Measurements from ENCODE around the gene SLC13A5.
A peak's percentile ranks its signal among the peaks of the same experiment; 100 is the strongest.

SLC13A5 gene

DNA sequence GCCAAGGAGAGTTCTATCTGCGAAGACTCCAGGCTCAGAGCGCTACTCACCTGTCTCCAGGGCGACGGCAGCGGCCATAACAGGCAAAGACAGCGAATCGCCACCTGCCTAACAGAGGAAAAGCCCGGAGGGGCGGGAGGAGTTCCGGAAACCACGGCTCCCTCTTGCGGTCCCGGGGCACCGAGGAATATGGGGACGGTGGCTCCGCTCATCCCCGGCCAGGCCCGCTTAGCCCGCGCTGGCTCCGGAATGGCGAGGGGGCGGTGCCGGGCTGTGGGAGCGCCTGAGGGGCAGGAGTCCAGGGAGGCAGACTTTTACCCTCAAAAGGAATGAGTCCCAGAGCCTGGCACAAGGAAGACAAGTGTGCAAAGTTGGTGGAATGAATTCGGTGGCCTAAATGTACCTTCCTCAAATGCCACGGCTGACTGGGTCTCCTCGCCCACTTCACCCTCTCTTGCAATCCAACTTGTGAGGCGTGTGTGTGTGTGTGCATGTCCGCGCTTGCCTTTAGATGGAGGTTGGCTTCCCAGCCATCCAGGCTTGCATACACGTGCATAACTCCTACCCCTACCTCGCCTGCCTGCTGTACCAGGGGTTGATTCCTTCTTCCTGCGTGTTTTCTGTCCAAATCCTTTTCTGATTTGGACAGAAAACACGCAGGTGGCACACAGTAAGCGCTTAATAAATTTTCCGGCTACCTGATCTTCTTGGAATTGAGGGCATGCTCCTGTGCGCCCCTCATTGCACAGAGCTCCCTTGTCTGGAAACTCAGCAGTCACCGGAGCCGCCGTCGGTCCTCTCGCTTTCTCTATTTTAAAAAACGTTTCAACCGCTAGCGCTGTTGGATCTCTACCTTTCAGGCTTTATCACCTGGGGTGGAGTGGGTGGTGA, 58.1 kb downstream of the SLC13A5 start:
- peaks cover 66% of the 10 kb centered on the region for H3K27me3 ChIP-seq (ENCODE audit: insufficient read depth, insufficient read length)
- H3K36me3 ChIP-seq (ENCODE audit: insufficient read depth, insufficient read length, low read length): no peaks in the 10 kb centered on the region
- peak overlapping the region; percentile 61 for H3K9ac ChIP-seq (ENCODE audit: insufficient read length, low read depth)
- DNase-seq (ENCODE audit: low read depth, low spot score): no peak
- no peaks in the 10 kb centered on the region for H3K9me3 ChIP-seq (ENCODE audit: insufficient read depth, low read length)
- H3K4me1 ChIP-seq (ENCODE audit: insufficient read depth, insufficient read length): peaks cover 4% of the 10 kb centered on the region
- no peak for TF ChIP-seq ZNF274 (IDR thresholded peaks at IDR 0.05; ENCODE audit: low read depth, low read length)
- no peak for TF ChIP-seq YY1 (IDR thresholded peaks at IDR 0.05; ENCODE audit: insufficient read depth, insufficient read length)
- no peak for TF ChIP-seq SUZ12 (IDR thresholded peaks at IDR 0.05; ENCODE audit: extremely low read depth, insufficient read depth, insufficient read length)
- peak overlapping the region; percentile 10 for H3K4me3 ChIP-seq (ENCODE audit: insufficient read length, low read depth)

DNA sequence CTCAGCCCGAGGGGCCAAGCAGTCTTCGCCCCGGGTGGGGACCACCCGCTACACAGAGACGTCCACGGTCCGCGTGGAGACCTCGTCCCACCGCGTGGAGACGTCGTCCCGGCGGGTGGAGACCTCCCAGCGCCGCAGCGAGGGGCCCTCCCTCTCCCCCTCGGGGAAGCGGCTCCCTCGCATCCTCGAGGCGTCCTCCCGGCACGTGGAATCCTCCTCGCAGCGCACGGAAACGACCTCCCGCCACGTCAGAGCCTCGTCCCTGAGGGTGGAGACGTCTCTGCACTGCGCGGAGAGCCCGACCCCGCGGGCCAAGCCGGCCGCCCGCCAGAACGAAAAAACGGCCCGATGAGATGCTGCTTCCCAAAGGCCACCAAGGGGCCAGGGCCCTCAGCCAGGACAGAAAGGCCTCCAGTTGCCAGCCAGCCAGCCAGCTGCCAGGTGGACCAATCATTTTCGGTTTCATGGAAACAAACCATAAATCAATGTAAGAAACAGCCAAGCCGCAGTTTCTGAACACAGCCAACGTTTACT, 61.2 kb downstream of the SLC13A5 start:
- H3K4me1 ChIP-seq (ENCODE audit: insufficient read depth, insufficient read length): peaks cover 4% of the 10 kb centered on the region
- peaks cover 44% of the 10 kb centered on the region for H3K27me3 ChIP-seq (ENCODE audit: insufficient read depth, insufficient read length)
- no peak for TF ChIP-seq SUZ12 (IDR thresholded peaks at IDR 0.05; ENCODE audit: extremely low read depth, insufficient read depth, insufficient read length)
- no peak for TF ChIP-seq ZNF274 (IDR thresholded peaks at IDR 0.05; ENCODE audit: low read depth, low read length)
- no peak for TF ChIP-seq YY1 (IDR thresholded peaks at IDR 0.05; ENCODE audit: insufficient read depth, insufficient read length)
- H3K9ac ChIP-seq (ENCODE audit: insufficient read length, low read depth): peak overlapping the region; percentile 64
- H3K9me3 ChIP-seq (ENCODE audit: insufficient read depth, low read length): no peaks in the 10 kb centered on the region
- DNase-seq (ENCODE audit: low read depth, low spot score): no peak
- H3K4me3 ChIP-seq (ENCODE audit: insufficient read length, low read depth): peak overlapping the region; percentile 94
- peaks cover 24% of the 10 kb centered on the region for H3K36me3 ChIP-seq (ENCODE audit: insufficient read depth, insufficient read length, low read length)

DNA sequence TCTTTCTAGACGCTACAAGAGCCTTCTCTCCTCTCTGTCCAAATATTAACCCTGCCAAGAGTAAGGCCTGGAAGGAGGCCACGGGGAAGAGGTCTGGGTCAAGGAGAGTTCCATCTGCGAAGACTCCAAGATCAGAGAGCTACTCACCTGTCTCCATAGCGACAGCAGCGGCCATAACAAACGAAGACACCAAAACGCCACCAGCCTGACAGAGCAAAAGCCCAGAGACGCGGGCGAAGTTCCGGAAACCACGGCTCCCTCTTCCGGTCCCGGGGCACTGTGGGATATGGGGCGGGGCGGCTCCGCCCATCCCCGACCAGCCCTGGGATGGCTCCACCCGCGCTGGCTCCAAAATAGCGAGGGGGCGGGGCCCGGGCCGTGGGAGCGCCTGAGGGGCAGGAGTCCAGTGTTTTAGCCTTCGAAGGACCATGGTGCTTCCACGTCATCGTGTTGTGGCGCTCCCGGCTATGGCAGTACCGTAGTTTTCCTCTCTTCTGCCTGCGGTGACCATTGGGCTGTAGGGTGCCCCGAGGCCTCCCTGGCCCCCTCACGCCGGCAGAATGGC, 61.7 kb downstream of the SLC13A5 start, which contains the start of the genes C17orf100 and MED31:
Gene C17orf100, plus strand, starts transcription at position 409 of the 565 bp plus-strand sequence. Its CDS starts 152 bp downstream, at position 561.
Gene MED31, minus strand, starts transcription at position 252 of the 565 bp plus-strand sequence. Its CDS starts 77 bp downstream, at position 175.
- H3K36me3 ChIP-seq (ENCODE audit: insufficient read depth, insufficient read length, low read length): peaks cover 25% of the 10 kb centered on the region
- H3K9ac ChIP-seq (ENCODE audit: insufficient read length, low read depth): peak within 1 kb of the TSS; percentile 82
- H3K27me3 ChIP-seq (ENCODE audit: insufficient read depth, insufficient read length): peaks cover 44% of the 10 kb centered on the region
- H3K9me3 ChIP-seq (ENCODE audit: insufficient read depth, low read length): no peaks in the 10 kb centered on the region
- TF ChIP-seq YY1 (IDR thresholded peaks at IDR 0.05; ENCODE audit: insufficient read depth, insufficient read length): no peak
- no peak for TF ChIP-seq ZNF274 (IDR thresholded peaks at IDR 0.05; ENCODE audit: low read depth, low read length)
- no peak for TF ChIP-seq SUZ12 (IDR thresholded peaks at IDR 0.05; ENCODE audit: extremely low read depth, insufficient read depth, insufficient read length)
- peak within 1 kb of the TSS; percentile 94 for H3K4me3 ChIP-seq (ENCODE audit: insufficient read length, low read depth)
- DNase-seq (ENCODE audit: low read depth, low spot score): peak; percentile 74
- peaks cover 4% of the 10 kb centered on the region for H3K4me1 ChIP-seq (ENCODE audit: insufficient read depth, insufficient read length)

DNA sequence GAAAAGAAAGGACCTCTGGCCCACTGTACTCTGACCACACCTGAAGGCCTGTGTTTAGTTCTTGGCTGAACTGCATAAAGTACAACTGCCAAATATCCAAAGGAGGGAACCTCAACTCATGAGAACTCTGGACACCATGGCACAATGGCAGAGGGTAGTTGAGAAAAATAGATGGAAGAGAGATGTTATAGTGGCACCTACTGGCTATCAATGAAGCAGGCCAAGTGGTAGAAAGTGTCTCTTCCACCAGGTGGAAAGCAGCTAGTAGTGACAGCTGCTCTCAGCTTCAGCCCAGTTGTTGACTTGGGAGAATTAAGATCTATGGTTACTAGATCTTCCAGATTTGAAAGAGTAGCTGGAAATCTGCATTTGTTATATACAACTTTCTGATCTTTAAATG, 65.0 kb downstream of the SLC13A5 start:
- peaks cover 51% of the 10 kb centered on the region for H3K36me3 ChIP-seq (ENCODE audit: insufficient read depth, insufficient read length, low read length)
- no peak overlapping the region for H3K9ac ChIP-seq (ENCODE audit: insufficient read length, low read depth)
- DNase-seq (ENCODE audit: low read depth, low spot score): no peak

DNA sequence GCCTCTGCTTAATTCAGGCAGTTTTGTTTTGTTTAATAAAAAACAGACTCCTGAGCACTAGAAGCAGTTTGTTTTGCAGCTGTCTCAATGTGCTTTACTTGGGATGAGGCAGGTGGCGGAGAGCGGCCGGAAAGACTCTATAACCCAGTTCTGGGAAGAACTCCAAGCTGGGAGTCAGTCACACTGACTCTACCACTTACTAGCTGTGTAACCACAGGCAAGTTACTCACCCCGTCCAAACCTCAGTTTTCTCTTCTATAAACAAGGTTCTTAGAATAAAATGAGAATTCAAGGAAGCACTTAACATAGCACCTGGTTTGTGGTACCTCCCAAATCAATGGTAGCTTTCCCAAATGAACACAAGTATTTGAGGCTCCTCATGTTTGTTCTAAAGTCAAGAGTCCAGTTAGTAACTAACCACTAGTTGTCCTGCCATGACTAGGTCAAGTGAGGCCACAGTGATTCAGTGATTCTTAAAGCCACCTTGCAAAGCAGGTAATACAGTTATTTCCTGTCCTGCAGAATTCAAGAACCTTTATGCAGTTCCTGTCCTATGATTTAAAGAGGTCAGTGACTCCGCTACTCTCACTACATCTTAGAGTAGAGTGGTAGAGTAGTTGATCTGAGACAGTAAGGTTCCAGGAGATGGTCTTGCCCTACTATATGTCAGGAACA, 69.6 kb downstream of the SLC13A5 start:
- no peak for TF ChIP-seq SUZ12 (IDR thresholded peaks at IDR 0.05; ENCODE audit: extremely low read depth, insufficient read depth, insufficient read length)
- no peak for TF ChIP-seq ZNF274 (IDR thresholded peaks at IDR 0.05; ENCODE audit: low read depth, low read length)
- no peak for TF ChIP-seq YY1 (IDR thresholded peaks at IDR 0.05; ENCODE audit: insufficient read depth, insufficient read length)
- H3K9me3 ChIP-seq (ENCODE audit: insufficient read depth, low read length): no peaks in the 10 kb centered on the region
- peaks cover 10% of the 10 kb centered on the region for H3K27me3 ChIP-seq (ENCODE audit: insufficient read depth, insufficient read length)
- H3K9ac ChIP-seq (ENCODE audit: insufficient read length, low read depth): no peak overlapping the region
- H3K36me3 ChIP-seq (ENCODE audit: insufficient read depth, insufficient read length, low read length): peaks cover 51% of the 10 kb centered on the region
- DNase-seq (ENCODE audit: low read depth, low spot score): no peak
- no peak overlapping the region for H3K4me3 ChIP-seq (ENCODE audit: insufficient read length, low read depth)
- peaks cover 5% of the 10 kb centered on the region for H3K4me1 ChIP-seq (ENCODE audit: insufficient read depth, insufficient read length)

More for the DNA sequence above, 65.0 kb downstream of the SLC13A5 start:
- no peak overlapping the region for H3K4me3 ChIP-seq (ENCODE audit: insufficient read length, low read depth)
- H3K4me1 ChIP-seq (ENCODE audit: insufficient read depth, insufficient read length): no peaks in the 10 kb centered on the region
- TF ChIP-seq ZNF274 (IDR thresholded peaks at IDR 0.05; ENCODE audit: low read depth, low read length): no peak
- no peak for TF ChIP-seq YY1 (IDR thresholded peaks at IDR 0.05; ENCODE audit: insufficient read depth, insufficient read length)
- TF ChIP-seq SUZ12 (IDR thresholded peaks at IDR 0.05; ENCODE audit: extremely low read depth, insufficient read depth, insufficient read length): no peak
- peaks cover 16% of the 10 kb centered on the region for H3K27me3 ChIP-seq (ENCODE audit: insufficient read depth, insufficient read length)
- H3K9me3 ChIP-seq (ENCODE audit: insufficient read depth, low read length): no peaks in the 10 kb centered on the region

DNA sequence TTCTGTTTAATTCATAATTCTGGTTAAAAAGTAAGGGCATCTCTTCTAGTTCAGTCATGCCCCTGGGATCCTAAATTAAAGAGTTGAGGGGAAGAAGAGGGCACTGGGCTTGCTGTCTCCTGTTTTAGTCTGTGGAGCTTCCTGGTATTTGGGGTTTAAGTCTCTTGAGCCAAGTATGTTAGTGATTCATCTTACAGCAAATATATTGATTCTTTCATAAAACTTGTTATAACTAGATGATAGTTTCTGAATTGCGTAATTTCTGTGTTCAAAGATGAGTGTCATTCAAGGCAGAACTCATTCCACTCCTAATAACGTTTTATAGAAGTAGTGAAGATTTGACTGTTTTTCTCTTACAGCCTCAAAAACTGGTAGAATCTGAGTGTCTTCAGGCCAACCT, 70.6 kb downstream of the SLC13A5 start:
- DNase-seq (ENCODE audit: low read depth, low spot score): no peak
- Histone ChIP-seq H3K4me3 (ENCODE audit: insufficient read length, low read depth) (no peak overlapping the region), H3K36me3 (ENCODE audit: insufficient read depth, insufficient read length, low read length) (peaks cover 45% of the 10 kb centered on the region), H3K4me1 (ENCODE audit: insufficient read depth, insufficient read length) (peaks cover 8% of the 10 kb centered on the region), H3K9me3 (ENCODE audit: insufficient read depth, low read length) (no peaks in the 10 kb centered on the region), H3K27me3 (ENCODE audit: insufficient read depth, insufficient read length) (peaks cover 10% of the 10 kb centered on the region), H3K9ac (ENCODE audit: insufficient read length, low read depth) (no peak overlapping the region)
- no peak for TF ChIP-seq SUZ12 (IDR thresholded peaks at IDR 0.05; ENCODE audit: extremely low read depth, insufficient read depth, insufficient read length)
- TF ChIP-seq YY1 (IDR thresholded peaks at IDR 0.05; ENCODE audit: insufficient read depth, insufficient read length): no peak
- TF ChIP-seq ZNF274 (IDR thresholded peaks at IDR 0.05; ENCODE audit: low read depth, low read length): no peak

Measured in NT2/D1 (cell line).